Muscle layer of duodenum (tissue), 2 donors: ENCODE data around the gene AQR.

Experiments used
- H3K27ac ChIP-seq: one replicate; pipeline ENCODE4 v1.7.0; 2013; ENCODE audit warnings: mild to moderate bottlenecking, low read length
- H3K27me3 ChIP-seq: one replicate; pipeline ENCODE4 v1.7.0; 2013; ENCODE audit warnings: low read depth, mild to moderate bottlenecking, control low read depth, low read length
- H3K36me3 ChIP-seq, 2 donors: one replicate each; pipeline ENCODE4 v1.7.0; 2013; ENCODE audit warnings: low read length in 2 of 2, control low read depth in 1 of 2, mild to moderate bottlenecking in 1 of 2; ENCODE audit not compliant: insufficient read depth in 2 of 2, control insufficient read depth in 1 of 2
- H3K4me1 ChIP-seq, 2 donors: one replicate each; pipeline ENCODE4 v1.7.0; 2013; ENCODE audit warnings: low read length in 2 of 2, mild to moderate bottlenecking in 2 of 2, control low read depth in 1 of 2, moderate library complexity in 1 of 2; ENCODE audit not compliant: insufficient read depth in 2 of 2, control insufficient read depth in 1 of 2
- H3K4me3 ChIP-seq, 2 donors: one replicate each; pipeline ENCODE4 v1.7.0; 2013; ENCODE audit warnings: low read length in 2 of 2, low read depth in 1 of 2, mild to moderate bottlenecking in 1 of 2
- H3K9me3 ChIP-seq, 2 donors: one replicate each; pipeline ENCODE4 v1.7.0; 2013; ENCODE audit warnings: low read length in 2 of 2, control low read depth in 1 of 2, mild to moderate bottlenecking in 1 of 2; ENCODE audit not compliant: control insufficient read depth in 1 of 2
- donor health status: healthy.

Gene AQR

GRCh38 chr15:34914317-34914716 lies 55.2 kb downstream of the AQR start:
- H3K27me3 ChIP-seq: no peaks in the 10 kb centered on the region
- peaks cover 0 to 2% of the 10 kb centered on the region in 2 donors for H3K9me3 ChIP-seq
- H3K36me3 ChIP-seq: peaks cover 48 to 84% of the 10 kb centered on the region in 2 donors
- no peak overlapping the region for H3K4me3 ChIP-seq
- no peak overlapping the region for H3K27ac ChIP-seq
- no peaks in the 10 kb centered on the region for H3K4me1 ChIP-seq

- Histone ChIP-seq H3K4me1 (peaks cover 0 to 6% of the 10 kb centered on the region in 2 donors), H3K4me3 (no peak overlapping the region), H3K36me3 (peaks cover 33 to 50% of the 10 kb centered on the region in 2 donors), H3K9me3 (no peaks in the 10 kb centered on the region), H3K27ac (no peak overlapping the region), H3K27me3 (no peaks in the 10 kb centered on the region)
Observed at GRCh38 chr15:34905047-34905446, 64.5 kb downstream of the AQR start.

- Histone ChIP-seq H3K27me3 (no peaks in the 10 kb centered on the region), H3K4me1 (peaks cover 0 to 6% of the 10 kb centered on the region in 2 donors), H3K36me3 (peaks cover 30 to 47% of the 10 kb centered on the region in 2 donors), H3K9me3 (no peaks in the 10 kb centered on the region), H3K27ac (no peak overlapping the region), H3K4me3 (no peak overlapping the region)
Observed at GRCh38 chr15:34904527-34904926, 65.0 kb downstream of the AQR start.

- Histone ChIP-seq H3K36me3 (peaks cover 17 to 40% of the 10 kb centered on the region in 2 donors), H3K4me3 (no peak overlapping the region), H3K27ac (no peak overlapping the region), H3K4me1 (peaks cover 0 to 6% of the 10 kb centered on the region in 2 donors), H3K27me3 (no peaks in the 10 kb centered on the region), H3K9me3 (no peaks in the 10 kb centered on the region)
Observed at GRCh38 chr15:34900748-34901147, 68.8 kb downstream of the AQR start.

DNA sequence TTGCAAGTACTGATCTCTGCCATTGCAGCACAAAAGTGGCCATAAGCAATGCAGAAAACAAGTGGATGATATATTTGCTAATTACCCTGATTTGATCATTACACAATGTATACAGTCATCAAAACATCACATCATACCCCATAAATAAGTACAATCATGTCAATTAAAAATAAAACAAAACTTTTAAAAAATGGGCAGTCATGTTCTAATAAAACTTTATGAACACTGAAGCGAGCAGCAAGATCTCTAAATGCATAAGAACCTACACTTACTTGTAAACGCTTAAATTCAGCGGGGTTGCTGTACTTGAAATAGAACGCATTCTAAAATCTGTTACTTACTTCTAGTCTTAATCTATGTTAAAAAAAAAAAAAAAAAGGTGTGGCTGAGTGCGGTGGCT lies 73.4 kb downstream of the AQR start:
- peaks cover 30 to 61% of the 10 kb centered on the region in 2 donors for H3K36me3 ChIP-seq

GRCh38 chr15:34893967-34894366 lies 75.6 kb downstream of the AQR start:
- Histone ChIP-seq H3K4me3 (no peak overlapping the region), H3K4me1 (no peaks in the 10 kb centered on the region), H3K9me3 (peaks cover 11 to 12% of the 10 kb centered on the region in 2 donors), H3K27me3 (no peaks in the 10 kb centered on the region), H3K36me3 (peaks cover 29 to 65% of the 10 kb centered on the region in 2 donors), H3K27ac (no peak overlapping the region)

More for the DNA sequence above, 73.4 kb downstream of the AQR start:
- Histone ChIP-seq H3K9me3 (peaks cover 11 to 12% of the 10 kb centered on the region in 2 donors), H3K27ac (no peak overlapping the region), H3K4me3 (no peak overlapping the region), H3K4me1 (peaks cover 0 to 6% of the 10 kb centered on the region in 2 donors), H3K27me3 (no peaks in the 10 kb centered on the region)

GRCh38 chr15:34892963-34893591 lies 76.5 kb downstream of the AQR start:
- Histone ChIP-seq H3K36me3 (peaks cover 27 to 60% of the 10 kb centered on the region in 2 donors), H3K4me3 (no peak overlapping the region), H3K27me3 (no peaks in the 10 kb centered on the region), H3K27ac (no peak overlapping the region), H3K4me1 (no peaks in the 10 kb centered on the region), H3K9me3 (peaks cover 11 to 12% of the 10 kb centered on the region in 2 donors)

GRCh38 chr15:34890424-34890823 lies 79.1 kb downstream of the AQR start:
- H3K27me3 ChIP-seq: no peaks in the 10 kb centered on the region
- H3K4me1 ChIP-seq: no peaks in the 10 kb centered on the region
- H3K9me3 ChIP-seq: peaks cover 11 to 12% of the 10 kb centered on the region in 2 donors
- H3K27ac ChIP-seq: no peak overlapping the region
- H3K36me3 ChIP-seq: peaks cover 27 to 55% of the 10 kb centered on the region in 2 donors
- no peak overlapping the region for H3K4me3 ChIP-seq

DNA sequence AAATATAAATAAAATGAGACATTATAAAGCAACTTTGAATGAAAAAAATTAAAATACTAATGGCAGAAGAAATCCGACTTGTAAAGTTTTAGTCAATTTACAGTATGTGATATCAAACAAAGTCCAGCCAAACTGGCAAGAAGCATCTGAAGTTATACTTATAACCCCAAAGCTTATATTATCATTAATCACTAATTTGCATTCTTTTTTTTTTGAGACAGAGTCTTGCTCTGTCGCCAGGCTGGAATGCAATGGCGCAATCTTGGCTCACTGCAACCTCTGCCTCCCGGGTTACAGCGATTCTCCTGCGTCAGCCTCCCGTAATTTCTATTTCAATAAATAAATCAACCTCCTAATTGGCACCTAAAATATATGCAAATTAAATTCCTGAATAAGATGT lies 80.1 kb downstream of the AQR start:
- Histone ChIP-seq H3K4me1 (no peaks in the 10 kb centered on the region), H3K27me3 (no peaks in the 10 kb centered on the region), H3K9me3 (peaks cover 11 to 12% of the 10 kb centered on the region in 2 donors), H3K36me3 (peaks cover 34 to 57% of the 10 kb centered on the region in 2 donors), H3K4me3 (no peak overlapping the region), H3K27ac (no peak overlapping the region)

GRCh38 chr15:34886134-34886533 lies 83.4 kb downstream of the AQR start:
- Histone ChIP-seq H3K27me3 (no peaks in the 10 kb centered on the region), H3K27ac (no peak overlapping the region), H3K4me3 (no peak overlapping the region), H3K36me3 (peaks cover 26 to 56% of the 10 kb centered on the region in 2 donors), H3K9me3 (no peaks in the 10 kb centered on the region), H3K4me1 (no peaks in the 10 kb centered on the region)

DNA sequence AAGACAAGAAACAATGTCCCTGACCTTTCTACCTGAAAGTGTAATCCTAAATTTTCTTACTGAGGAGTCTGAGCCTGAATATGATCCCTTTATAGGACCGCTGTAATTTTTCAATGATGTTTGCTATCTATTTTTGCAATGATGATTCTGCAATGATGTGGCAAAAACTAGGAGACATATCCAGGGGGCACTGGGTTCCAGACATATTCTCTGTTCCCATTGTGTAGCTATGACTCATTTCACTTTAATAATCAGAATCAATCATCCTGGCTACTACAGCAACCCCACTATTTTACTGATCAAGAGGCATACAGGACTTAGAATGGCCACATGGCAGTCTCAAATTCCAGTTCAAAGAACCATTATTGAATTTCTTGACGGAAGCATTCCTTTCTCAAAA lies 85.9 kb downstream of the AQR start:
- H3K27me3 ChIP-seq: no peaks in the 10 kb centered on the region
- peaks cover 30 to 65% of the 10 kb centered on the region in 2 donors for H3K36me3 ChIP-seq
- no peak overlapping the region for H3K4me3 ChIP-seq
- H3K4me1 ChIP-seq: no peaks in the 10 kb centered on the region
- H3K9me3 ChIP-seq: no peaks in the 10 kb centered on the region
- H3K27ac ChIP-seq: no peak overlapping the region

DNA sequence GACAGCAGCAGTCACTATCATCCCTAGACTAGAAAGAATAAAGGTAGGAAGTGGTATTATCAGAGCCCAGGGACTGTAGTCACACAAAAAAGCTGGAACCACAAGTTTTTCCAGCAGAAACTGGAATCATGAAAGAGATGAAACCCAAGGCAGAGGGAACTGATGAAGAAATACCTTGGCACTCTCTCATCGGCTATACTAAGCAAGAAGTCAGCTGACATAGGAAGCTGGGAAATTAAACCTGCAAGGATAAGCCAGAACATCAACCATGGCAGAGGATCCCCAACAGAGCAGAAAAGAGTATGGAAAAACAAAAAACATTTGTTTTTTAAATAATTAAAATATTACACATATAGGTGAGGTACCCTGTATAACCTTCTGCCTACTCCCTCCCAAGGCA lies 86.5 kb downstream of the AQR start:
- Histone ChIP-seq H3K9me3 (no peaks in the 10 kb centered on the region), H3K4me3 (no peak overlapping the region), H3K27ac (no peak overlapping the region), H3K36me3 (peaks cover 31 to 66% of the 10 kb centered on the region in 2 donors), H3K27me3 (no peaks in the 10 kb centered on the region), H3K4me1 (no peaks in the 10 kb centered on the region)
